ENCODE data around the gene EXT2. TPM values are rescaled to one million over a fixed set of nuclear protein-coding genes. Genes with fewer than 3 reads are reported as not detected.

Gene EXT2
- total RNA-seq, 1 donor, result 174 TPM

DNA sequence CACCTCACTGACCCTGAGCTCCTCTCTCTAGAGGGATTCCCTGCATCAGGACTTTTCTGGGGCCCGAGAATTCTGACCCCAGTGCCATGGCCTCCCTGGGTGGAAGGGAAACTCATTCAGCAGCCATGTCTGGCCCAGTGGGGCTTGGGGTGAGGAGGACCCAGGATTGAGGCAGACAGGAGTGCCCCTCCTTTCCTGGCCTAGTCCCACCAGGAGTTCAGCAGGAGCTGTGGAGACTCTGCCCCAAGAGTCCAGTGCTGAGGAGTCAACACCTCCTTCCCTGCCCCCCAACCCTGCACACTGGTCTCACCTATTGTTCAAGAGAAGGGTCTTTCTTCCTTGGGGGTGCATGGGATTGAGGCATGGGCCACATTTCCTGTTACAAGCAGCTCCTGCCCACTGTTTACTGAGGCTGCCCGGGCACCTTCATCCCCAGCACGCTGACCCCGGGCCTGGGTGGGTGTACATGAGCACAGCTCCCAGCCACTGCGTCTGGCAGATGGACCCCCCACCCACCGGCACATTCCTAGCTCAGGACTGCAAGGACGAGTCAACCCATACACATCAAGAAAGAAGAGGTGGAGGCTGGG, 180.6 kb downstream of the EXT2 start:
- Histone ChIP-seq H3K9me3 (ENCODE audit: low read depth, low read length) (no peaks in the 10 kb centered on the region), H3K4me3 (ENCODE audit: insufficient read depth, low read length) (no peak overlapping the region), H3K4me2 (ENCODE audit: insufficient read depth, low read length) (no peak overlapping the region), H4K20me1 (ENCODE audit: insufficient read depth, low read length) (no peaks in the 10 kb centered on the region), H3K4me1 (ENCODE audit: insufficient read depth, low read length) (no peaks in the 10 kb centered on the region), H2AFZ (ENCODE audit: low read length) (no peak overlapping the region), H3K36me3 (ENCODE audit: insufficient read depth, low read length) (no peaks in the 10 kb centered on the region), H3K27me3 (ENCODE audit: insufficient read depth, low read length) (no peaks in the 10 kb centered on the region), H3K79me2 (ENCODE audit: insufficient read depth, low read length) (no peaks in the 10 kb centered on the region), H3K27ac (ENCODE audit: low read depth, low read length) (no peak overlapping the region)
- no peak for DNase-seq (ENCODE audit: insufficient read length, low spot score, missing footprints)
- TF ChIP-seq CTCF (IDR thresholded peaks at IDR 0.05; ENCODE audit: extremely low read depth, low read depth, low read length), result no peak

DNA sequence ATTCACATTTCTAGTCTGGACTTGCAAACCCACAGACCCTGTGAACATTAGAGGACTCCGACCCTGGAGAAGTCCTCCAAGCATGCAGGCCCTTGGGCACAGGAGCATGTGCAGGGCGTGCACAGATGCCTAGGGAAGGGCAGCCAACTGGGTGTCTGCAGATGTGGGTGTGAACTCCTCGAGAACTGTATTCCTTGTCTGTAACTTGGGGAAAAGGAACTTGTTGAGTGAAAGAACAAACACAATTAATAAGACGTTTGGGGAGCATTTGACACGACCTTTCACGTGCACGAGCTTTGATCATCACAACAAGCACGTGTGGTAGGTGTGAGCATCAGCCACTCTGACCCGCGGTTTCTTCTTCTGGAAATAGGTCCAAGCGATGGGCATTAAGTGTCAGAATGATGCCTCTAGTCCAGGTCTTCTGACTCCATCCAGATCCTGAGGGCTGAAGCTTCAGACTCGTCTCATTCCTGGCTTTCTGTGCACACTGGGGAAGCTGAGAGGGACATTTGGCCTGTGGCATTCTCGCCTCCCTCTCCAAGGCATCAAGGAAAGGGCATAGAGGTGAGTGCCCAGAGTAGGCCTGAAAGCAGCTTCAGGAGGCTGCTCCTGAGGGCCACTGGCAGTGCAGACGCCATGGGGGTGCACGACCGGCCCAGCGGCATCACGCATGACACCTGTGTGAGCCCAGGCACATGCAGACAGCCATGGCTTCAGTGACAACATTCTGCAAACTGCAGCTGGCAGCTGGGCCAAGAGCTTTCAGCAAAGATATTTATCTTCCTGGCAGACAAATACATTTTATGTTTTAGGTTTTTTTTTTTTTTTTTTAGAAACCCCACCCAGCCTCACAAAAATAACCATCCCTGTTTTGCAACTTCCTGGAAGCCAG, 182.0 kb downstream of the EXT2 start:
- Histone ChIP-seq H3K4me3 (ENCODE audit: insufficient read depth, low read length) (no peak overlapping the region), H3K36me3 (ENCODE audit: insufficient read depth, low read length) (no peaks in the 10 kb centered on the region), H3K9me3 (ENCODE audit: low read depth, low read length) (no peaks in the 10 kb centered on the region), H3K79me2 (ENCODE audit: insufficient read depth, low read length) (no peaks in the 10 kb centered on the region), H3K27ac (ENCODE audit: low read depth, low read length) (no peak overlapping the region), H2AFZ (ENCODE audit: low read length) (no peak overlapping the region), H4K20me1 (ENCODE audit: insufficient read depth, low read length) (no peaks in the 10 kb centered on the region), H3K4me2 (ENCODE audit: insufficient read depth, low read length) (no peak overlapping the region), H3K4me1 (ENCODE audit: insufficient read depth, low read length) (no peaks in the 10 kb centered on the region), H3K27me3 (ENCODE audit: insufficient read depth, low read length) (no peaks in the 10 kb centered on the region)
- TF ChIP-seq CTCF (IDR thresholded peaks at IDR 0.05; ENCODE audit: extremely low read depth, low read depth, low read length), result no peak
- DNase-seq (ENCODE audit: insufficient read length, low spot score, missing footprints), result no peak

GRCh38 chr11:44279483-44279882, 184.0 kb downstream of the EXT2 start:
- no peaks in the 10 kb centered on the region for H4K20me1 ChIP-seq (ENCODE audit: insufficient read depth, low read length)
- H3K27me3 ChIP-seq (ENCODE audit: insufficient read depth, low read length), result no peaks in the 10 kb centered on the region
- no peak overlapping the region for H3K4me3 ChIP-seq (ENCODE audit: insufficient read depth, low read length)
- no peaks in the 10 kb centered on the region for H3K9me3 ChIP-seq (ENCODE audit: low read depth, low read length)
- no peak for DNase-seq (ENCODE audit: insufficient read length, low spot score, missing footprints)
- no peaks in the 10 kb centered on the region for H3K4me1 ChIP-seq (ENCODE audit: insufficient read depth, low read length)
- no peak overlapping the region for H2AFZ ChIP-seq (ENCODE audit: low read length)
- H3K27ac ChIP-seq (ENCODE audit: low read depth, low read length), result no peak overlapping the region
- no peaks in the 10 kb centered on the region for H3K79me2 ChIP-seq (ENCODE audit: insufficient read depth, low read length)
- H3K4me2 ChIP-seq (ENCODE audit: insufficient read depth, low read length), result no peak overlapping the region
- TF ChIP-seq CTCF (IDR thresholded peaks at IDR 0.05; ENCODE audit: extremely low read depth, low read depth, low read length), result no peak
- H3K36me3 ChIP-seq (ENCODE audit: insufficient read depth, low read length), result no peaks in the 10 kb centered on the region

- Histone ChIP-seq H3K36me3 (ENCODE audit: insufficient read depth, low read length) (no peaks in the 10 kb centered on the region), H3K27ac (ENCODE audit: low read depth, low read length) (no peak overlapping the region), H3K27me3 (ENCODE audit: insufficient read depth, low read length) (no peaks in the 10 kb centered on the region), H3K4me3 (ENCODE audit: insufficient read depth, low read length) (no peak overlapping the region), H3K9me3 (ENCODE audit: low read depth, low read length) (no peaks in the 10 kb centered on the region), H3K79me2 (ENCODE audit: insufficient read depth, low read length) (no peaks in the 10 kb centered on the region), H3K4me1 (ENCODE audit: insufficient read depth, low read length) (no peaks in the 10 kb centered on the region), H2AFZ (ENCODE audit: low read length) (no peak overlapping the region), H4K20me1 (ENCODE audit: insufficient read depth, low read length) (no peaks in the 10 kb centered on the region), H3K4me2 (ENCODE audit: insufficient read depth, low read length) (no peak overlapping the region)
- no peak for TF ChIP-seq CTCF (IDR thresholded peaks at IDR 0.05; ENCODE audit: extremely low read depth, low read depth, low read length)
- DNase-seq (ENCODE audit: insufficient read length, low spot score, missing footprints), result no peak
These were observed 184.8 kb downstream of the EXT2 start for GRCh38 chr11:44280257-44280656.
